Gastrocnemius medialis (tissue), 4 donors: Measurements from ENCODE around the gene HCN1. TPM values are rescaled to one million over a fixed set of nuclear protein-coding genes. Genes with fewer than 3 reads are reported as not detected.

ENCODE experiments used
- ATAC-seq, 2 donors: fragments of 150-250 bp; one replicate each; pipeline ENCODE4 v1.9.1; 2016
- DNase-seq, 2 donors: peaks; one replicate each; pipeline ENCODE4 v3.0.0-alpha.2; 2019
- H3K27ac ChIP-seq, 4 donors: fragments of 200-600 bp; sonication (generic); 1 replicate in 1 of 4; 2 replicates in 3 of 4; pipeline ENCODE4 v1.5.1; 2016 to 2018; ENCODE audit warnings: mild to moderate bottlenecking in 2 of 4, moderate library complexity in 1 of 4
- H3K27me3 ChIP-seq, 3 donors: fragments of 200-600 bp; sonication (generic) in 2 of 3; 1 replicate in 1 of 3; 2 replicates in 2 of 3; pipeline versions ENCODE4 v1.5.1 to v1.6.0; 2016 to 2019; ENCODE audit warnings: mild to moderate bottlenecking in 1 of 3, moderate library complexity in 1 of 3
- H3K36me3 ChIP-seq, 2 donors: fragments of 200-600 bp; sonication (generic) in 1 of 2; one replicate each; pipeline ENCODE4 v1.5.1; 2017 to 2018
- H3K4me1 ChIP-seq, 2 donors: fragments of 200-600 bp; sonication (generic) in 1 of 2; one replicate each; pipeline ENCODE4 v1.5.1; 2016 to 2017; ENCODE audit warnings: mild to moderate bottlenecking in 2 of 2
- H3K4me3 ChIP-seq, 4 donors: fragments of 200-600 bp; sonication (generic) in 3 of 4; 1 replicate in 1 of 4; 2 replicates in 3 of 4; pipeline ENCODE4 v1.5.1; 2016 to 2019; ENCODE audit warnings: mild to moderate bottlenecking in 2 of 4
- H3K9me3 ChIP-seq, 3 donors: fragments of 200-600 bp; sonication (generic) in 2 of 3; 1 replicate in 1 of 3; 2 replicates in 2 of 3; pipeline ENCODE4 v1.5.1; 2016 to 2019
- CTCF ChIP-seq, 5 experiments: fragments of 450-650 bp in 3 of 5; fragments of 200-600 bp in 2 of 5; sonication (generic) in 2 of 5; IDR thresholded peaks in 4 of 5; conservative IDR thresholded peaks in 1 of 5; 1 replicate in 4 of 5; 2 replicates in 1 of 5; pipeline ENCODE4 v1.5.1; 2016 to 2019; ENCODE audit warnings: antibody characterized with exemption in 5 of 5, mild to moderate bottlenecking in 3 of 5, moderate library complexity in 3 of 5
- POLR2A ChIP-seq, 2 donors: fragments of 450-650 bp; IDR thresholded peaks; one replicate each; pipeline ENCODE4 v1.6.1; 2017; ENCODE audit warnings: antibody characterized with exemption in 2 of 2, mild to moderate bottlenecking in 2 of 2, moderate library complexity in 2 of 2
- in situ Hi-C, 4 donors: fragments of 200-750 bp; cut with MboI; loops; one replicate each; pipeline versions ENCODE4 v1.15.0 to v1.8.0; 2017; ENCODE audit warnings: low sequenced_read_pairs in 4 of 4
- intact Hi-C: fragments of 100-400 bp; cut with DNase I; formaldehyde crosslinking; loops from one replicate; pipeline ENCODE4 v1.15.1; 2023; ENCODE audit warnings: low total_unique reads
- total RNA-seq, 4 donors: library from RNA; depleted of rRNA; stranded (reverse); fragments of >200 nt; gene quantifications; one replicate each; pipeline versions ENCODE4 v1.1.0 to v1.2.3, GENCODE V29; 2016

The HCN1 gene
- total RNA-seq, 4 donors from 2014 or later: 0.02 to 0.47 (median 0.20) TPM

DNA sequence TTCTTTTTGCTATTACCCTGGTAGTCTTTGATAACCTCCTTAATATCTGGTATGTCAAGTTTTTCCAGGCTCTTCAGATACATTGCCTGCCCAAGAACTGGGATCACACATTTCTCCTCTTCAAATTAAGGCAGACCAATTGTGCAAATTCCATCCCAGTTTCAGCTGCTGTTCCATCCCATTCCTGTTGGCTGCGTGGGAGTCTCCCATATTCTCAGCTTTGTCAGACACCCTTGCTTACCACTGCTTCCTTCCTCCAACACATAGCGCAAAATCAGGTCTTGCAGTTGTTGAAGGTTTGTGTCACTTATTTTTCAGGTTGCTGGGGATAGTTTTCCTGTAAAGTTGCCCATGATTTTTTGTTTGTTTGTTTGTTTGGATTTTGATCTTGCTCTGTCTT is 15.2 kb downstream of the HCN1 start:
- Histone ChIP-seq H3K4me3 (no peak overlapping the region), H3K27ac (no peak overlapping the region), H3K4me1 (no peaks in the 10 kb centered on the region), H3K36me3 (no peaks in the 10 kb centered on the region), H3K27me3 (no peaks in the 10 kb centered on the region), H3K9me3 (no peaks in the 10 kb centered on the region)
- TF ChIP-seq POLR2A (IDR thresholded peaks at IDR 0.05): no peak
- no peak for TF ChIP-seq CTCF (IDR thresholded peaks at IDR 0.05 in 4 of 5, conservative IDR thresholded peaks at IDR 0.05 in 1 of 5)
- ATAC-seq (no peak), DNase-seq (no peak)
- intact Hi-C loops (no loop called here), in situ Hi-C loops (no loop called here)

DNA sequence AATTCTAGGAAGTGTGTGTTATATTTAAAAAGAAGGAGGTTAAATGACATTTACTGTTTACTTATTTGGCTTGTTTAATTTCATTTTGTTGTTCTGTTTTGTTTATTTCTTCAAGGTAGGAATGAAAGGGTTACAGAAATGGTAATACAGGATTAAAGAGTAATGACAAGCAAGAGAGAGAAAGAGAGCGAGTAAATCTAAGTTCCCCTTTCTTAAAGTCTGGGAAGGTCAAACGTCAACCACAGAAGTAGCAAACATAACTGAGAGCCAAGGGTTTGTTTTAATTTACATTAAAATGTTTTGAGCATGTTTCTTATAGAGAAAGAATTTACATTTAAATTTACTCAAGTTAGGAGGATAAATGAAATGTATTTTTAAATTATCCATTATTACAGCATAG is 18.7 kb downstream of the HCN1 start:
- Histone ChIP-seq H3K36me3 (no peaks in the 10 kb centered on the region), H3K27ac (no peak overlapping the region), H3K9me3 (no peaks in the 10 kb centered on the region), H3K27me3 (no peaks in the 10 kb centered on the region), H3K4me3 (no peak overlapping the region), H3K4me1 (no peaks in the 10 kb centered on the region)
- ATAC-seq: no peak
- in situ Hi-C loops (no loop called here), intact Hi-C loops (no loop called here)
- DNase-seq: no peak
- TF ChIP-seq POLR2A (IDR thresholded peaks at IDR 0.05) (no peak), CTCF (IDR thresholded peaks at IDR 0.05 in 4 of 5, conservative IDR thresholded peaks at IDR 0.05 in 1 of 5) (no peak)

DNA sequence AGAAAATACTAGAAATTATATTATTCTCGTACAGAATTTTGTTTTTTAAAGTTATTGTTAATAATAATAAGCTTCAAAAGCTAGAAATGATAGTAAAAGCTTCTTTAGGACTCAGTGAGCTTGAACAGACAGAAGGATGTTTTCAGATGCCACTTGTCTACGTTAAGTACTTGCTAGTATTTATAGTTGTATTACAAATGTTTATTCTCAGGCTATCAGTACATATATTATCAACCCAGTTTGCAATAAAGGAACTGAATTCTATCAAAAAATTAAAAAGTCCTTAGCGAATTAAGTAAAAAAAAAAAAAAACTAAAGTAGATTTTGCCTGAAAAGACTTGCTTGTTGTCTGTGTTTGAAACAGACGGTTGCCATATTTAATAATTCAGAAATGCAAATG is 23.9 kb downstream of the HCN1 start:
- TF ChIP-seq CTCF (IDR thresholded peaks at IDR 0.05 in 4 of 5, conservative IDR thresholded peaks at IDR 0.05 in 1 of 5) (no peak), POLR2A (IDR thresholded peaks at IDR 0.05) (no peak)
- intact Hi-C loops: no loop called here
- Histone ChIP-seq H3K27me3 (no peaks in the 10 kb centered on the region), H3K4me3 (no peak overlapping the region), H3K9me3 (no peaks in the 10 kb centered on the region), H3K27ac (no peak overlapping the region), H3K4me1 (no peaks in the 10 kb centered on the region), H3K36me3 (no peaks in the 10 kb centered on the region)
- in situ Hi-C loops: no loop called here
- no peak for DNase-seq
- no peak for ATAC-seq

GRCh38 chr5:45648744-45649143 is 47.4 kb downstream of the HCN1 start:
- no peaks in the 10 kb centered on the region for H3K27me3 ChIP-seq
- DNase-seq: no peak
- no peaks in the 10 kb centered on the region for H3K9me3 ChIP-seq
- H3K4me1 ChIP-seq: no peaks in the 10 kb centered on the region
- H3K27ac ChIP-seq: no peak overlapping the region
- ATAC-seq: no peak
- intact Hi-C loops (no loop called here), in situ Hi-C loops (no loop called here)
- H3K36me3 ChIP-seq: no peaks in the 10 kb centered on the region
- TF ChIP-seq CTCF (IDR thresholded peaks at IDR 0.05 in 4 of 5, conservative IDR thresholded peaks at IDR 0.05 in 1 of 5) (no peak), POLR2A (IDR thresholded peaks at IDR 0.05) (no peak)
- H3K4me3 ChIP-seq: no peak overlapping the region

DNA sequence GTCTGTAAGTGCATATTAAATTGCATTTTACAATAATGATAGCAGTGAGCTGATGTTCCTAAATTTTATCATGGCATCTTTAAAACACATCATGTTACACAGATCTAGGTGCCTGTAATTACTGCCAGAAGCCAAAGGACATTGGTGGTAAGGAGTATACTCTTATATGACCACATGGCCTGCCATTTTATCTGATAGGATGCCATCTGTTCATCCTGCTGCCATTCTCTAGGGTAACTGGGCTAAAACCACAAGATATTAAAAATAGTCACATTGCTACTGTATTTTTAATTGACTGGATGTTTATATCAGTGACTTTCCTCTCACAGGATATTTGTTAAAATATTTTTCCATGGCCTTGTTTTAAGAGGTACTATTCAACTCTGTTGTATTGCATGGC is 53.1 kb downstream of the HCN1 start:
- TF ChIP-seq CTCF (IDR thresholded peaks at IDR 0.05 in 4 of 5, conservative IDR thresholded peaks at IDR 0.05 in 1 of 5): no peak
- no peak for TF ChIP-seq POLR2A (IDR thresholded peaks at IDR 0.05)
- Histone ChIP-seq H3K4me3 (no peak overlapping the region), H3K4me1 (no peaks in the 10 kb centered on the region), H3K9me3 (no peaks in the 10 kb centered on the region), H3K36me3 (no peaks in the 10 kb centered on the region), H3K27me3 (no peaks in the 10 kb centered on the region), H3K27ac (no peak overlapping the region)
- in situ Hi-C loops: no loop called here
- intact Hi-C loops: no loop called here
- DNase-seq (no peak), ATAC-seq (no peak)
